ENCODE results near the gene ASF1B.

The ASF1B gene

DNA sequence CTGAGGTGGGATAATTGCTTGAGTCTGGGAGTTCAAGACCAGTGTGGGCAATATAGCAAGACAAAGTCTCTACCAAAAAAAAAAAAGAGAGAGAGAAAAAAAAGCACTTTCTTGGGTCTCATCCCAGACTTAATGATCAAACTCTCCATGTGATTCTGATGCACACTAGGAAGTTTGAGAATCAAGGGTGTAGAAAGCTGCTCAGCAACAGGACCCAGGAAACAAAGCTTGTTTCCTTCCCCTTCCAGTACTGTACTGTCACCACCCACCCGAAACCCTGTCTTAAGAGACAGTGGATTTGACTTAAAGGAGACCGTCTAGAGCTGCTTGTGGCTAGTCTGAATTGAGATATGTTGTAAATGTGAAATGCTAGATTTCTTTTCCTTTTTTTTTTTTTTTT lies 58.0 kb downstream of the ASF1B start:
- peaks cover 14% of the 10 kb centered on the region for H3K36me3 Mint-ChIP-seq
- H3K27ac Mint-ChIP-seq, result no peak overlapping the region
- ATAC-seq, result no peak

DNA sequence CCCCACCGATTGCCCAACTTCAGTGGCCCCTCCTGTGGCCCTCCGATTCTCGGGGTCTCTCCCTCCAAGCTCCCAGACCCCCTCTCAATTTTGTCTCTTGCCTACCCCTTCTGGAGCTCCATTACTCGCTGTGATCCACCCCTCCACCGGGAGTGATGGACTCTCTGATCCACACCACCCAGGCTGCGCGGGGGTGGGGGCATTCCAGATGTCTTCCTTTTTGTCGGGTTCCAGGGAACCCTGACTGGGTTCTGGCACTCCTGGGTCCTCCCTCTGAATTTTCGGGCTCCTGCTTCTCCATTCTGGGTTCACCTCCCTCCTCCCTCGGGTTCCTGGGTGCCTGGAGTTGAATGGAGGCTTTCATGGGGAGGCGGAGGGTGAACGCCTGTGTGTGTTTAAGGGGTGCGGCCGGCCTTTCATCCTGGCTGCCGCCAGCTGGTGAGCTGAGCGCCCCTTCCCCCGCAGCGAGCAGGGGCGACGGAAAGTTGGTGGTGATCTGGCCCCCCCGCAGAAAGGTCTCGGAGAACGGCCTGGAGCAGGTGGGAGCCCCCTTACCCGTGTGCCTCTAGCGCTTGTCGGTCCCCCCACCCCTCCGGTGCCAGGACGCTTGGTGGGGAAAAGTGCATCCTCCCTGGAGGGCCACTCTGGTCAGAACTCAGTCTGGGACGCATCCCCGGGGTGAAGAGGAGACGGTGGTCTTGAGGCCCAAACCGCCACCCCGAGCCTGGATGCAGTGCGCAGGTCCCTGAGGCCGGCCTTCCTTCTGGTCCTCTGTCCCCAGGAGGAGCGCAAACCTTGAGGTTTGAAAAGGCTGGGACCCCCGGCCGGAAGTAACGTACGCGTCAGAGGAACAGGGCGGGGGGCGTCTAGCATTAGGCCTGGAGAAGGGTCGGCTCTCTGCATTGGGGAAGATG lies 62.2 kb downstream of the ASF1B start:
- H3K36me3 Mint-ChIP-seq, result peaks cover 5% of the 10 kb centered on the region
- peak overlapping the region; percentile 89 for H3K27ac Mint-ChIP-seq
- peaks cover 13% of the 10 kb centered on the region for H3K4me1 Mint-ChIP-seq
- H3K9me3 Mint-ChIP-seq, result no peaks in the 10 kb centered on the region
- ATAC-seq, result peak; percentile 5
- DNase-seq (ENCODE audit: low spot score in 2 of 2), result peak; percentile 15 to 63
- H3K4me3 Mint-ChIP-seq, result peak overlapping the region; percentile 98

More for the DNA sequence above, 58.0 kb downstream of the ASF1B start:
- Mint-ChIP-seq H3K4me1 (peaks cover 27% of the 10 kb centered on the region), H3K4me3 (no peak overlapping the region), H3K9me3 (no peaks in the 10 kb centered on the region)
- no peak for DNase-seq (ENCODE audit: low spot score in 2 of 2)

DNA sequence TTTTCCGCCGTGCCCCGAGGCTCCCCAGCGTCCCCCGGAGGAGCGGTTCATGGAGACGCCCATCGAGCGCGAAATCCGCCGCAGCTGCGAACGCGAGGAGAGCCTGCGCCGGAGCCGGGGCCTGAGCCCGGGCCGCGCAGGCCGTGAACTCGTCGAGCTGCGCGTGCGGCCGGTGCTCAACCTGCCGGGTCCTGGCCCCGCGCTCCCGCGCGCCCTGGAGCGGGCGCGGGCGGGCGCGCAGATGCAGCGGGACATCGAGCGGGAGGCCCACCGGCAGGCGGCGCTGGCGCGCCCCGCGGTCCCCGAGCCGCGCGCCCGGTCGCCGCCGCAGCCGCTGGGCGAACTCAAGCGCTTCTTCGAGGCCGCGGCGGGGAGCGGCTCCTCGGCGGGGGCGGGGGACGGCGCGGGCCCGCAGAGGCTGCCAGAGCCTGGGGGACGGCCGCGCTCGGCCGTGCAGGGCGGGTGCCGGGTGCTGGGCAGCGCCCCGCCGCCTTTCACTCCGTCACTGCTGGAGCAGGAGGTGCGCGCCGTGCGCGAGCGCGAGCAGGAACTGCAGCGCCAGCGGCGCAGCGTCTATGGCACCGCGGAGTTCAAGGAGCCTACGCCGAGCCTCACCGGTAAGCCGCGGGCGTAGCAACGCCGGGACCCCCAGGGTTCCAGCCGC lies 63.0 kb downstream of the ASF1B start:
- ATAC-seq (peak; percentile 81), DNase-seq (ENCODE audit: low spot score in 2 of 2) (peak; percentile 83 to 89)
- H3K4me3 Mint-ChIP-seq, result peak overlapping the region; percentile 98
- H3K9me3 Mint-ChIP-seq, result no peaks in the 10 kb centered on the region
- H3K36me3 Mint-ChIP-seq, result peaks cover 5% of the 10 kb centered on the region
- peaks cover 13% of the 10 kb centered on the region for H3K4me1 Mint-ChIP-seq
- peak overlapping the region; percentile 89 for H3K27ac Mint-ChIP-seq

DNA sequence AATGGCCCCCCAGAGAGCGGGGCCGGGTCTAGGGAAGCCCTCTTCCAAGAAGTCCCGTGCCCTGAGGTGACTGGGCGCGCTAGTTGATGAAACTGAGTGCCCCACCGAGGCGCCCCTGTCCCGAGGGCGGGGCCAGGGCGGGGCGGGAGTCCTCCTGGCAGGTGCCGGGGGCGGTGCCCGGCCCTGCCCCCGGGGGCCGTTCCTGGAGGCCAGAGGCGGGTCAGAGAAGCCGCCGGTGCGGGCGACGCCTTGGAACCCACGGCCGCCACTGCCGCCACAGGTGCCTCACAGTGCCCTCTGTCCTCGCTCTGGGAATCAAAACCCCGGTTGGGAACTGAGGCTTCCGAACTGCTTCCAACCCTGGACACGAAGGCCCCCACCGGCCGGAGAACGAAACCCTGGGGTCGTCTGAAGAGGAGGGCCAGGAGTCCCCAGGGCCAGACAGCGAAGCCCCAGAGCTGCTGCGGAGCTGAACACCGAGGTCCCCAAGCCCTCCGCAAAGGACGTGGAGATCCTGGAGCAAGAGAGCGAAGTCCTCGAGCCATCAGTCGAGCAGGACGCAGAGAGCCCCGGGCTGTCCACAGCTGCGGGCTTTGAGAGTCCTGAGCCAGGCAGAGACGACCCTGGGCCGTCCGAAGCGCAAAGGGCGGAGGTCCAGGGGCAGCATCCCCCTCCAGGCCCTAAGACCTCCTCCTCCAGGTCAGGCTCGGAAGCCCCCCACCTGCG lies 63.7 kb downstream of the ASF1B start, which contains the start of gene MISP3:
TSS of gene MISP3 (plus strand) at position 252 of the 726 bp plus-strand sequence. CDS start 524 bp downstream, outside the sequence.
- Mint-ChIP-seq H3K9me3 (no peaks in the 10 kb centered on the region), H3K36me3 (peaks cover 5% of the 10 kb centered on the region), H3K27ac (peak within 1 kb of the TSS; percentile 89), H3K4me3 (peak within 1 kb of the TSS; percentile 98), H3K4me1 (peaks cover 13% of the 10 kb centered on the region)
- DNase-seq (ENCODE audit: low spot score in 2 of 2), result peak; percentile 40 to 83
- ATAC-seq, result peak; percentile 44

DNA sequence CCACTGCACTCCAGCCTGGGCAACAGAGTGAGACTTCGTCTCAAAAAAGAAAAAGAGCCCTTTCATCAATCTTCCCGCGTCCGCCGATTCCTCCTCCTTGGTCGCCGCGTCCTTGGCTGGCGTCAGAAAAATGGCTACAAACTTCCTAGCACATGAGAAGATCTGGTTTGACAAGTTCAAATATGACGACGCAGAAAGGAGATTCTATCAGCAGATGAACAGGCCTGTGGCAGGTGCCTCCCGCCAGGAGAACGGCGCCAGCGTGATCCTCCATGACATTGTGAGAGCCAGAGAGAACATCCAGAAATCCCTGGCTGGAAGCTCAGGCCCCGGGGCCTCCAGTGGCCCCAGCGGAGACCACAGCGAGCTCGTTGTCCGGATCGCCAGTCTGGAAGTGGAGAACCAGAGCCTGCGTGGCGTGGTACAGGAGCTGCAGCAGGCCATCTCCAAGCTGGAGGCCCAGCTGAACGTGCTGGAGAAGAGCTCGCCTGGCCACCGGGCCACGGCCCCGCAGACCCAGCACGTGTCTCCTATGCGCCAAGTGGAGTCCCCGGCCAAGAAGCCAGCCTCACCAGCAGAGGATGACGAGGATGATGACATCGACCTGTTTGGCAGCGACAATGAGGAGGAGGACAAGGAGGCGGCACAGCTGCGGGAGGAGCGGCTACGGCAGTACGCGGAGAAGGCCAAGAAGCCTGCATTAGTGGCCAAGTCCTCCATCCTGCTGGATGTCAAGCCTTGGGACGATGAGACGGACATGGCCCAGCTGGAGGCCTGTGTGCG lies 65.9 kb downstream of the ASF1B start:
- no peaks in the 10 kb centered on the region for H3K9me3 Mint-ChIP-seq
- peaks cover 13% of the 10 kb centered on the region for H3K4me1 Mint-ChIP-seq
- H3K36me3 Mint-ChIP-seq, result peaks cover 5% of the 10 kb centered on the region
- ATAC-seq, result no peak
- no peak overlapping the region for H3K4me3 Mint-ChIP-seq
- DNase-seq (ENCODE audit: low spot score in 2 of 2), result no peak
- H3K27ac Mint-ChIP-seq, result no peak overlapping the region

Data from stimulated activated effector memory CD8-positive, alpha-beta T cell treated with anti-CD3 and anti-CD28 coated beads, Interleukin-12 subunit alpha, Interleukin-12 subunit beta, amount 100 ng/mL, for 72 hours (primary cell).